Endometrial microvascular endothelial cells (primary cell): ENCODE measurements around the gene XXYLT1. TPM values are rescaled to one million over a fixed set of nuclear protein-coding genes. Genes with fewer than 3 reads are reported as not detected.

Experiments
- in situ Hi-C: cut with HindIII; loops from 2 replicates; pipeline ENCODE4 v1.10.0; 2017; ENCODE audit warnings: low sequenced_read_pairs, low pct_unique_long_range_greater_than_20kb; ENCODE audit errors: inconsistent ontology term
- total RNA-seq: library from RNA; depleted of rRNA; stranded (reverse); fragments of >200 nt; gene quantifications from one replicate; pipeline ENCODE4 v1.2.3, GENCODE V29; 2015; ENCODE audit errors: inconsistent ontology term

Gene XXYLT1
- total RNA-seq, 1 donor from 2014 or later = 63.7 TPM

DNA sequence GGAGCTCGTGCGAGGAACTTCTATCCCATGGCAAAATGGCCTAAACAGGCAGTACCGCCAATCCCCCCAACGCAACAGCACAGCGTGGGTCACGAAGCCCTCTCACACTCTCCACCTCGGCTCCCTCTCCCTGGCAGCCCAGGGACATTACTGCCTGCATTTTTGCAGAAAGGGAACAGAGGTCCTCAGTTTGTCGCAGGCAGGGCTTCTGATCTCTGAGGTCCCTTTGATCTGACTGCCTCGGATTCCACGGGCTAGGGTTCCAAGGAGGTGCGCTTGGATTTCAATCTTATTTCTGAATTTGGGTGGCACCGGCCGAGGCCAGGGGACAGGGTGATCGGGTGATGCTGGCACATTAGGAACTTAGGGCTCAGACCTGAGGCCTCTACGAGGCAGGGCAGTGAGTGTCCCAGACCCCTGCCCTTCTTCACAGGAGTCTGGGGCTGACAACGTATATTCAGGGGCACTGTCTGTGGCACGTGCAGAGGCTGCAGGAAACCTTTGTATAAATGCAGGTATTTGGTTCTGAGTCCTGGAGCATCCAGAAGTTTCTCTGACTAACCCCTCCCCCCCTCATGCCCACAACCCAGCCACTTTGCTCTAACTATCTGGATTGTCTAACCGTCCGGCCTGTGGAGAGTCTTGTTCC, 197.9 kb downstream of the XXYLT1 start:
- in situ Hi-C loops = no loop called here

- in situ Hi-C loops = no loop called here
Observed at GRCh38 chr3:195071916-195072820, 198.8 kb downstream of the XXYLT1 start.

DNA sequence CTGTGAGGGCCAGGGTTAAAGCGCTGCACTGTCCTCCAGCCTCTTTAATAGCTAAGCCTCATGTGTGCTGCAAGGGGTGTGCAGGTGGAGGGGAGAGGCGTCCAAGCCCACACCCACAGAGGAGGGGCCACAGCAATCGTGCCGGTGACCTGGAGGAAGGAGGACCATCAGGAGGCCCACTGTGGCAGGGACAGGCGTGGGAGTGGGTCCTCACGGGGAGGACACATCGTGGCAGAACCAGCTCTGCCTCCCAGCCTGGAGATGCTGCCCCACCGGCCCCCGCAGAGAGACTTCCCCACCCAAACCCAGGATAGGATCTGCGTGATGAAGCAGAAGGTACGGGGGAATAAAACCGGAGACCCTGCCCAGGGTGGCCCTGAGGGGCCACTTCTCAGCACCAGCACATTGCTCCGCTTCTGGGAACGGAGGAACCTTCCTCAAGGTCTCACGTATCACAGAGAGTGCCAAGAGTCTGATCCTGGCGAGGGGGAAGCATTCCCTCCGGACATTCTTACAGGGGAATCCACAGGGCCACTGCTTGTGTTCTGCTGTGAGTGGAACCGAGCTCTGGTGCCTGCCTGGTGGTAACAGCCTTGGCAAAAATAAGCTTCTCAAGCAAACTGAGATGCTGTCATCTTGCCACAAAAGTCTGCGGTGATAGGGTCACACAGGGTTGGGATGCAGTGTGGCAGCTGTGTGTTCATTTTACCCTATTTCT, 199.8 kb downstream of the XXYLT1 start:
- in situ Hi-C loops = no loop called here

DNA sequence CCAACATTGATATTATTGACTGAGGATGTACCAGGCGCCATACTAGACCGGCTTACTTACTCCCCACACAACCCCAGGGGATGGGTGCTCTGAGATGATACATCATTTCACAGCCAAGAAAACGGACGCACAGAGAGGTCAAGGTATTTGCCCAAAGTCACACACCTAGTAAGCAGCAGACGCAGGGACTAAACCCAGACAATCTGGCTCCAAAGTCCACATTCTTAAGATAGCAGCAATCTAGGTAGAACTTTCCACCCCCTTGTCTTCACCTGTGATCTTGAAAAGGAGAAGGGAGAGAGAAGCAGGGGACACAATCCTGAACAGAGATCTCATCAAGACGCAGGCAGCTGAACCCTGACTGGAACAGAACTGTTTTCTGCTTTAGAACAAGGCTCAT, 200.6 kb downstream of the XXYLT1 start:
- in situ Hi-C loops = no loop called here

DNA sequence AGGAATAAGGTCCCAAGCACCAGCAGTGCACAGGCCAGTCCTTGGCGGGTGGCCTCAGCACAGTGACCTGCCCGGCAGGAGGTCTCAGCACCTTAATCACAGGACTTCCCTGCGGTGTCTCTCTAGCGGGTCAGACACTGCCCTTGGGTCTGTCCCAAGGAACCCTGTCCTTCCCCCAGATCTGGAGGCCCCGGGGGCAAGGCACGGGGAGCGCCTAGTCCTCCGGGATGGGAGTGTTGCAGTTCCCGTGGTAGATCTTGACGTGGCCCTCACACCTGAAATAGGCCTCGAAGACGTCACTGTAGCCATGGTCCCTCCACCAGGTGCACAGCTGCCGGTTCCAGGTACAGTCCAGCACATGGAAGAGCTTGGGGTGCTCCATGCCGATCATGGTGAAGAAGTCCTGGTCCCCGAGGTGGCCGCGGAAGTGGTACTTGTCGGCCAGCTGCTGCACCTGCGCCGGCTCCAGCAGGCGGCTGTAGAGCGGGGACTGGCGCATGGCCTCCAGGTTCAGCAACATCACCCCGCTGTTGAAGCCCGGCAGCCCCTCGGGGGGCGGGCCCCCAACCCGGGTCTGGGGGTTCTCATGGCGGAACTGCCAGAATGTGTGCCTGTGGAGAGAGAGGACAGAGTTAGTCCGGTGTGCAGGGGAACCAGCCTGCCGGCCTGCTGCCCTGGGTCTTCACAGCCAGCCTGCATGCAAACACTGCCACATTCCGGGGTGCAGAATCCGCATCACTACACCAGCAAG, 201.3 kb downstream of the XXYLT1 start:
- in situ Hi-C loops = no loop called here

DNA sequence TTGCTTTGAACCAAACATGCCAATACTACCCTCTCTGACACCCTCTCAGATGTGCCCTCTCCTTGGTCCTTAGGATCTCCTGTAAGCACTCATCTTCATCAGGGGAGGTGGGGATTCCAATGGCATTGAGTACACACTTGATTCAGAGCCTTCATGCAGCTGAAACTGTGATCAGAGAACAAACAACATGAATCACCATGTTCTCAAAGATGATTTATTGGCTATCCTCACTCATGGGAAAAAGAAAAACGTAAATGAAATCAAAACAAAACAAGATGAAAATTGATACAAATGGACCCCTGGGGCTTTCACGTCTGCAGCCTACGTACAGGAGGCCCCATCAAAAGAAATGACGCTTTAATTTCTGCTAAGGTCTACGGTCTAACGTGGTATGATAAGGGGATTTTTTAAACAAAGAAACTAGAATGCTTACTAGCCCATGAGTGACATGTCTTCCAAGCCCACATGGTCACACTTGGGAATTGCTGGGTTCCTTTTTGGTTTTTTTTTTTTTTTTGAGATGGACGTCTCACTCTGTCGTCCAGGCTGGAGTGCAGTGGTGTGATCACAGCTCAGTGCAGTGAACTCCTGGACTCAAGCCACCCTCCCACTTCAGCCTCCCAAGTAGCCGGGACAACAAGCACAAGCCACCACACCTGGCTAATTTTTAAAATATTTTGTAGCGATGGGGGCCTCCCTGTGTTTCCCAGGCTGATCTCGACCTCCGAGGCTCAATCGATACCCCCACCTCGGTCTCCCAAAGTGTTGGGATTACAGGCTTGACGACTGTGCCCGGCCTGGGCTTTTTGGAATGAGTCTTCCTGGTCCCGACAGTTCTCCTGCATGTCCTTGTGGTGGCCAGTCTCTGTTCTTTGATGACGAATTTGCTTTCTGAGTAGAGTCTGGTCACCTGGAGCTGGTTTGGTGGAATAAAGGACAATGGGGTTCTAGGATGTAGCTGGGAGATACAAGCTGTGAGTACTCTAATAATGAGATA, 202.6 kb downstream of the XXYLT1 start:
- in situ Hi-C loops = no loop called here

DNA sequence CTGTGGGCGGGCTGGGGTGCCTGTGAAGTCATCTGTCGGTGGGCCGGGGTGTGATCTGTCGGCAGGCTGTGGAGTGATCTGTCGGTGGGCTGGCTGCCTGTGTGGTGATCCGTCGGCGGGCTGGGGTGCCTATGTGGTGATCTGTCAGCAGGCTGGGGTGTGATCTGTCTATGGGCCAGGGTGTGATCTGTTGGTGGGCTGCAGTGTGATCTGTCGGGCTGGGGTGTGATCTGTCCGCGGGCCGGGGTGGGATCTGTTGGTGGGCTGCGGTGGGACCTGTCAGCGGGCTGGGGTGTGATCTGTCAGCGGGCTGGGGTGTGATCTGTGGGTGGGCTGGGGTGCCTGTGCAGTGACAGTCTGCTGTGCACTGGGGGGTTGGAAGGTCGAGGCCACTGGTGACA, 204.5 kb downstream of the XXYLT1 start:
- in situ Hi-C loops = no loop called here

- in situ Hi-C loops = no loop called here
Observed at GRCh38 chr3:195065864-195066185, 205.1 kb downstream of the XXYLT1 start.

DNA sequence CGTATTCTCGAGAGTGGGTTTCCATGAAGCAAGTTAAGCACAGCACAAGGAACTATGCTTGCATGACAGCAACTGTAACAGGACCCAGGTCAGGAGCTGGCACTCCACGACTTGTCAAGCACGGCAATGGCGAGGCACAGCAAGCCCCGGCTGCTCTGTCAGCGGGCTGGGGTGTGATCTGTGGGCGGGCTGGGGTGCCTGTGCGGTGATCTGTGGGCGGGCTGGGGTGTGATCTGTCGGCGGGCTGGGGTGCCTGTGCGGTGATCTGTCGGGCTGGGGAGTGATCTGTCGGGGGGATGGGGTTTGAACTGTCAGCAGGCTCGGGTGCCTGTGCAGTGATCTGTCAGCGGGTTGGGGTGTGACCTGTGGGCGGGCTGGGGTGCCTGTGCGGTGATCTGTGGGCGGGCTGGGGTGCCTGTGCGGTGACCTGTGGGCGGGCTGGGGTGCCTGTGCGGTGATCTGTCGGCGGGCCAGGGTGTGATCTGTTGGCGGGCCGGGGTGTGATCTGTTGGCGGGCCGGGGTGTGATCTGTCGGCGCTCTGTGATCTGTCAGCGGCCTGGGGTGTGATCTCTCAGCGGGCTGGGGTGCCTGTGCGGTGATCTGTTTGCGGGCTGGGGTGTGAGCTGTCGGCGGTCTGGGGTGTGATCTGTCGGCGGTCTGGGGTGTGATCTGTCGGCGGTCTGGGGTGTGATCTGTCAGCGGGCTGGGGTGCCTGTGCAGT, 205.7 kb downstream of the XXYLT1 start:
- in situ Hi-C loops = no loop called here

DNA sequence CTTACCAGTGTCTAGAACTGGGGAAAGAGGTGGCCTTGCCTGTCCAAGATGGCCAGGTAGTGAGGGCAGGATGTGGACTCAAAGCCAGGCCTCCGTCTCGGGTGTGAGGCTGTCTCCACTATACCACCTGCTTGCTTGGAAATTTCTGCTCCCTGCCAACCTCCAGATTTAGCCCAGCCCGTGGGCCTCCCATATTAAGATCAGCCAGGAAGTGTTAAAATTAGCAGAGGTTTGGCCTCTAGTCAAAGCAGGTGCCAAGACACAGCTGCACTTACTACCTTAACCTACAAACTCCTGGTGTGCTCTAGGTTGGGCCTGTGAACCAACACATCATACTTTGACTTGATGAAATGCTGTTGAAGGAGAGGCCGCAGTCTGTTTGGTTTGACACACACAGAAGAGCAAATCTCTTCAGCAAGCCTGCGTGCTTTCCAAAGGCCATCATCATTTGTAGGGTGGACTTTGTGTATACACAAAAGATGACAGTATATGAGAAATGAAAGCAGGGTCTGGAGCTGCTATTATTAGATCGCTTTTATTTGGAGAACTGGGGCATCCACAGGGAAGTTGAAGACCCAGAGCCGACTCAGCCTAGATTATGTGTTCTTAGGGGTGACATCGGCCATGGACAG, 206.5 kb downstream of the XXYLT1 start:
- in situ Hi-C loops = no loop called here

- in situ Hi-C loops = no loop called here
Observed at GRCh38 chr3:195063581-195064193, 207.3 kb downstream of the XXYLT1 start.

DNA sequence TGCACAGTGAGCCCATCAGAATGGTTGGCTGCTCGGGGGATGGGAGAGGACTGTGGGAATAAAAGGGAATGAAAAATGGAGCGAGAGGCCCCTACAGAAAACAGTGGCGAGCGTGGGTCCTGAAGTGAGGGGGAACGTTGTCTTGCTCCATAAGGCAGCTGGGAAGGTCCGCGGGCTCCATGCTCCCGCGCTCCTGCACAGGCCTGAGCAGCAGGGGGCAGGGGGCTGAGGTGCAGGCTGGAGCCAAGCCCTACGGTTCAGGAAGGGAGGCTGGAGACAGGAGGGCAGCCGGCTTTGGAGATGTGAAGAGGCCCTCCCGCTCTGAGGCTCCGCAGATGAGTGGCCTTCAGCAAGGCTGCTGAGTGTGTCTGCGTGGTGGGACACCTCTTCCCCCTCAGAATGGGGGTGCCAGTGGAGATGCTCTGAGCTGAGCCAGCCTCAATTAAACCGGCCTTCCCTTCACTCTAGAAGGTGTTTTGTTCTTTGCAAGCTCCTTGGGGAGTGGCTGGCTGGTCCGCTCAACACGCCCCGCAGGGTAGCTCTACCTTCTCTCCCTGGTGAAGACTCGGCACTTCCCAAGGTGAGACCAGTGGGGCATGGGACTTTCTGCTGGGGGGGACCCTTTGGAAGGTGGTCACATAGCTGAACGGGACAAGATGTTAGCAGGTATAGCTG, 208.0 kb downstream of the XXYLT1 start:
- in situ Hi-C loops = no loop called here

GRCh38 chr3:195061756-195062655, 209.0 kb downstream of the XXYLT1 start:
- in situ Hi-C loops = no loop called here

- in situ Hi-C loops = no loop called here
Observed at GRCh38 chr3:195060531-195061291, 210.2 kb downstream of the XXYLT1 start.

DNA sequence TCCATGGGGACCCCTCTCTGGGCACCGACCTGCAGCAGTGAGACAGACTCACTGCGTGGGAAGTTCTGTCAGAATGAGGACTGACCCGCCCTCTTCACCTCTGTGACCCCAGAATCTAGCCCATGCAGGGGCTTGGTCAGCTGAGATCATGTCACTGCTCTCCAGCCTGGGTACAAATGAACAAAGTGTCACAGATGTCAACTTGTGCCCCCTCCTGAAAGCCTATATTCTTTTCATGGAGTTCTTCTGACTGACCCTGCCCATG, 210.8 kb downstream of the XXYLT1 start:
- in situ Hi-C loops = no loop called here
